Measurements from ENCODE around the gene ANKRD33B. TPM values are rescaled to one million over a fixed set of nuclear protein-coding genes. Genes with fewer than 3 reads are reported as not detected.

Gene ANKRD33B
- total RNA-seq, 1 experiment from 2014 or later: 0.75 TPM

DNA sequence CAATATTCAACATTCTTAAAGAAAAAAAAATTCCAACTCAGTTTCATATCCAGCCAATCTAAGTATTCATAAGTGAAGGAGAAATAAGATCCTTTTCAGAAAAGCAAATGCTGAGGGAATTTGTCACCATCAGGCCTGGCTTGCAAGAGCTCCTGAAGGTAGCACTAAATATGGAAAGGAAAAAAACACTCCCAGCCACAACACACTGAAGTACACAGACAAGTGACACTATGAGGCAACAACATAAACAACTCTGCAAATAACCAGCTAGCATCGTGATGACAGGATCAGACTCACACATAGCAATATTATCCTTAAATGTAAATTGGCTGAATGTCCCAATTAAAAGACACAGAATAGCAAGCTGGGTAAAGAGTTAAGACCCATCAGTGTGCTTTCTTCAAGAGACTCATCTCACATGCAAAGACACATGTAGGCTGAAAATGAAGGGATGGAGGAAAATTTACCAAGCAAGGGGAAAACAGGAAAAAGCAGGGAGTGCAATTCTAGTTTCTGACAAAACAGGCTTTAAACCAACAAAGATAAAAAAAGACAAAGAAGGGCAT lies 33.1 kb downstream of the ANKRD33B start:
- H3K36me3 ChIP-seq (ENCODE audit: insufficient read depth, low read length, poor library complexity, severe bottlenecking): no peaks in the 10 kb centered on the region
- no peaks in the 10 kb centered on the region for H3K9me3 ChIP-seq (ENCODE audit: low read depth, low read length, poor library complexity, severe bottlenecking)
- H3K4me1 ChIP-seq (ENCODE audit: insufficient read depth, low read length, poor library complexity, severe bottlenecking): peaks cover 6% of the 10 kb centered on the region
- no peak overlapping the region for H3K27ac ChIP-seq (ENCODE audit: low read depth, low read length, poor library complexity, severe bottlenecking)
- no peaks in the 10 kb centered on the region for H3K27me3 ChIP-seq (replicated peaks; ENCODE audit: insufficient read depth, low read depth, low read length, poor library complexity)
- POLR2A ChIA-PET (ENCODE audit: low non-redundant PET): no interaction called here
- BruUV-seq (replicated peaks): no TSS peak
- no peak for DNase-seq (ENCODE audit: low spot score)
- no peak for TF ChIP-seq EZH2 (IDR thresholded peaks at IDR 0.05; ENCODE audit: borderline replicate concordance, low read depth, low read length, poor library complexity, severe bottlenecking)
- TF ChIP-seq, protein P1, sequence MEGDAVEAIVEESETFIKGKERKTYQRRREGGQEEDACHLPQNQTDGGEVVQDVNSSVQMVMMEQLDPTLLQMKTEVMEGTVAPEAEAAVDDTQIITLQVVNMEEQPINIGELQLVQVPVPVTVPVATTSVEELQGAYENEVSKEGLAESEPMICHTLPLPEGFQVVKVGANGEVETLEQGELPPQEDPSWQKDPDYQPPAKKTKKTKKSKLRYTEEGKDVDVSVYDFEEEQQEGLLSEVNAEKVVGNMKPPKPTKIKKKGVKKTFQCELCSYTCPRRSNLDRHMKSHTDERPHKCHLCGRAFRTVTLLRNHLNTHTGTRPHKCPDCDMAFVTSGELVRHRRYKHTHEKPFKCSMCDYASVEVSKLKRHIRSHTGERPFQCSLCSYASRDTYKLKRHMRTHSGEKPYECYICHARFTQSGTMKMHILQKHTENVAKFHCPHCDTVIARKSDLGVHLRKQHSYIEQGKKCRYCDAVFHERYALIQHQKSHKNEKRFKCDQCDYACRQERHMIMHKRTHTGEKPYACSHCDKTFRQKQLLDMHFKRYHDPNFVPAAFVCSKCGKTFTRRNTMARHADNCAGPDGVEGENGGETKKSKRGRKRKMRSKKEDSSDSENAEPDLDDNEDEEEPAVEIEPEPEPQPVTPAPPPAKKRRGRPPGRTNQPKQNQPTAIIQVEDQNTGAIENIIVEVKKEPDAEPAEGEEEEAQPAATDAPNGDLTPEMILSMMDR (conservative IDR thresholded peaks at IDR 0.05; ENCODE audit: low read depth, low read length): no peak
- CTCF ChIA-PET: no interaction called here
- H3K4me3 ChIP-seq (ENCODE audit: low read depth, low read length, poor library complexity, severe bottlenecking): no peak overlapping the region
- intact Hi-C loops (cut with micrococcal nuclease; ENCODE audit: unreplicated experiment): no loop called here

DNA sequence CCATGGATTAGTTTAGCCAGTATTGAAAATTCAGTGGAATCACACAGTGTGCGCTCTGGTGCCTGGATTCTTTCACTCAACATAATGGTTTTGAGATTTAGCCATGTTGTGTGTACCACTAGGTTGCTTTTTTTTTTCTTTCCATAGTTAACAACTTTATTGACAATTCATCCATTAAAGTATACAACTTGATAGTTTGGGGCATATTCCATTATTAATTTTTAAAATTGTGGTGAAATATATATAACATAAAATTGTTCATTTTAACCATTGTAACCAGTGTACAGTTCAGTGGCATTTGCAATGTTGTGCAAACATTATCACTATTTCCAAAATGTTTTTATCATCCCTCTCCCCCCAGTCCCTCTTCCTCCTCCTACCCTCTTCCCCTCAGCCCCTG lies 35.2 kb downstream of the ANKRD33B start:
- TF ChIP-seq, protein P1 (conservative IDR thresholded peaks at IDR 0.05; ENCODE audit: low read depth, low read length): no peak
- TF ChIP-seq EZH2 (IDR thresholded peaks at IDR 0.05; ENCODE audit: borderline replicate concordance, low read depth, low read length, poor library complexity, severe bottlenecking): no peak
- H3K27me3 ChIP-seq (replicated peaks; ENCODE audit: insufficient read depth, low read depth, low read length, poor library complexity): no peaks in the 10 kb centered on the region
- H3K9me3 ChIP-seq (ENCODE audit: low read depth, low read length, poor library complexity, severe bottlenecking): no peaks in the 10 kb centered on the region
- no TSS peak for BruUV-seq (replicated peaks)
- H3K27ac ChIP-seq (ENCODE audit: low read depth, low read length, poor library complexity, severe bottlenecking): no peak overlapping the region
- intact Hi-C loops (cut with micrococcal nuclease; ENCODE audit: unreplicated experiment): no loop called here
- H3K4me3 ChIP-seq (ENCODE audit: low read depth, low read length, poor library complexity, severe bottlenecking): no peak overlapping the region
- peaks cover 6% of the 10 kb centered on the region for H3K4me1 ChIP-seq (ENCODE audit: insufficient read depth, low read length, poor library complexity, severe bottlenecking)
- ChIA-PET POLR2A (ENCODE audit: low non-redundant PET) (no interaction called here), CTCF (no interaction called here)
- no peaks in the 10 kb centered on the region for H3K36me3 ChIP-seq (ENCODE audit: insufficient read depth, low read length, poor library complexity, severe bottlenecking)
- no peak for DNase-seq (ENCODE audit: low spot score)

DNA sequence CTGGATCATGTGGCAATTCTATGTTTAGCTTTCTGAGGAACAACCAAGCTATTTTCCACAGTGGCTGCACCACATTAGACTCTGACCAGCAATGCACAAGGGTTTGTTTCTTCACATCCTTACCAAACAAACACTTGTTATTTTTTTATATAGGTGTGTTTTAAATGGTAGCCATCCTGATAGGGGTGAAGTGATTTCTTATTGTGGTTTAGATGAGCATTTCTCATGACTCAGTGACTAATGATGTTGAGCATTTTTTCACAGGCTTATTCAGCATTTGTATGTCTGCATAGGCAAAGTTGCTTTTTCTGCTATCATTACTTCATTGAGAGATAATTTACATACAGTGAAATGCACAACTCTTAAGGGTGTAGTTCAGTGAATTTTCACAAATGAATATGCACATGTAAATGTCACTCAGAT lies 36.0 kb downstream of the ANKRD33B start:
- H3K27me3 ChIP-seq (replicated peaks; ENCODE audit: insufficient read depth, low read depth, low read length, poor library complexity): no peaks in the 10 kb centered on the region
- H3K36me3 ChIP-seq (ENCODE audit: insufficient read depth, low read length, poor library complexity, severe bottlenecking): no peaks in the 10 kb centered on the region
- ChIA-PET CTCF (no interaction called here), POLR2A (ENCODE audit: low non-redundant PET) (no interaction called here)
- H3K9me3 ChIP-seq (ENCODE audit: low read depth, low read length, poor library complexity, severe bottlenecking): no peaks in the 10 kb centered on the region
- H3K4me3 ChIP-seq (ENCODE audit: low read depth, low read length, poor library complexity, severe bottlenecking): no peak overlapping the region
- DNase-seq (ENCODE audit: low spot score): no peak
- no TSS peak for BruUV-seq (replicated peaks)
- intact Hi-C loops (cut with micrococcal nuclease; ENCODE audit: unreplicated experiment): no loop called here
- no peak for TF ChIP-seq EZH2 (IDR thresholded peaks at IDR 0.05; ENCODE audit: borderline replicate concordance, low read depth, low read length, poor library complexity, severe bottlenecking)
- TF ChIP-seq, protein P1 (conservative IDR thresholded peaks at IDR 0.05; ENCODE audit: low read depth, low read length): no peak
- H3K4me1 ChIP-seq (ENCODE audit: insufficient read depth, low read length, poor library complexity, severe bottlenecking): peaks cover 6% of the 10 kb centered on the region
- no peak overlapping the region for H3K27ac ChIP-seq (ENCODE audit: low read depth, low read length, poor library complexity, severe bottlenecking)

All from A673 (cell line).